GM12874 (cell line): ENCODE measurements around the gene TSHB.

Experiments used
- TF ChIP-seq, protein P1 (sequence below): IDR thresholded peaks from 2 replicates; pipeline ENCODE4 v1.5.1; 2011; ENCODE audit warnings: low read depth, mild to moderate bottlenecking, control low read depth, low read length, moderate library complexity; ENCODE audit not compliant: insufficient read depth

TSHB gene

DNA sequence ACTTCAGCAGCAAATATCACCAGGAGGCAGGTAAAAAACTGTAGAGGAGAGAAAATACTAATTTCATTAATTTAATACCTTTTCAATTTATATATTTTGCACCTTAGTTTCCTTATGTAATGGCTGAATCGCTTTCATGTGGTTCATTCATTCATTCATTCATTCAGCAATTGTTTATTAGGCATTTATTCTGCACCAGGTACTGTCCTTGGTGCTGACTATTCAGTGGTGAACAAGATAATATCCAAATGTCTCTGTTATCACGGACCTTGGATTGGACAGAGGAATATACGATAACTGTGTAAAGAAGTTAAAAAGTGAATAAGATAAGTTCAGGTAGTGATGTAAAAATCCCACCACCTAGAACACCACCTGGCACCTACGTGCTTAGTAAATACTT lies 30.9 kb downstream of the TSHB start:
- TF ChIP-seq, protein P1, sequence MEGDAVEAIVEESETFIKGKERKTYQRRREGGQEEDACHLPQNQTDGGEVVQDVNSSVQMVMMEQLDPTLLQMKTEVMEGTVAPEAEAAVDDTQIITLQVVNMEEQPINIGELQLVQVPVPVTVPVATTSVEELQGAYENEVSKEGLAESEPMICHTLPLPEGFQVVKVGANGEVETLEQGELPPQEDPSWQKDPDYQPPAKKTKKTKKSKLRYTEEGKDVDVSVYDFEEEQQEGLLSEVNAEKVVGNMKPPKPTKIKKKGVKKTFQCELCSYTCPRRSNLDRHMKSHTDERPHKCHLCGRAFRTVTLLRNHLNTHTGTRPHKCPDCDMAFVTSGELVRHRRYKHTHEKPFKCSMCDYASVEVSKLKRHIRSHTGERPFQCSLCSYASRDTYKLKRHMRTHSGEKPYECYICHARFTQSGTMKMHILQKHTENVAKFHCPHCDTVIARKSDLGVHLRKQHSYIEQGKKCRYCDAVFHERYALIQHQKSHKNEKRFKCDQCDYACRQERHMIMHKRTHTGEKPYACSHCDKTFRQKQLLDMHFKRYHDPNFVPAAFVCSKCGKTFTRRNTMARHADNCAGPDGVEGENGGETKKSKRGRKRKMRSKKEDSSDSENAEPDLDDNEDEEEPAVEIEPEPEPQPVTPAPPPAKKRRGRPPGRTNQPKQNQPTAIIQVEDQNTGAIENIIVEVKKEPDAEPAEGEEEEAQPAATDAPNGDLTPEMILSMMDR = no peak

DNA sequence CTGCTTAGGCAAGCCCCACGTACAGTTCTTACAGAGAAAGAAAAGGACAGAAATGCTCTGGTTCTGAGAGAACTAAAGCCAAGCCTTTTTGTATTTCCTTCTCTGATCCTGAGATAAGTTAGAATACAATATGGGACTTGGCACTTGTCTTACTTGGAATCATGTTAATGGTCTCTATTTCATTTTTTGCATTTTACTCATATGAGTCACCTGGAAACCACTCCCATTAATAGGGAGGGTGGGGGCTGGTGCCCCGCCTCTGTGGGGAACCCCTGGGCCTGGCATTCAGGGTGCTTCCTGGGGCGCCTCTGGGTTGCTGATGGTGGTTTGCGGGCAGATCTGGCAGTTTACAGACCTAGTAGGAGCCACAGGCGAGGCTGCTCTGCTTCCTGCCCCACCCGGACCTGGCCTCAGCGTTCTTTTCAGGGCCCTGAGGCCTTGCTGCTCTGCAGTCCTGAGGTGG lies 32.9 kb downstream of the TSHB start:
- TF ChIP-seq, protein P1 = no peak

DNA sequence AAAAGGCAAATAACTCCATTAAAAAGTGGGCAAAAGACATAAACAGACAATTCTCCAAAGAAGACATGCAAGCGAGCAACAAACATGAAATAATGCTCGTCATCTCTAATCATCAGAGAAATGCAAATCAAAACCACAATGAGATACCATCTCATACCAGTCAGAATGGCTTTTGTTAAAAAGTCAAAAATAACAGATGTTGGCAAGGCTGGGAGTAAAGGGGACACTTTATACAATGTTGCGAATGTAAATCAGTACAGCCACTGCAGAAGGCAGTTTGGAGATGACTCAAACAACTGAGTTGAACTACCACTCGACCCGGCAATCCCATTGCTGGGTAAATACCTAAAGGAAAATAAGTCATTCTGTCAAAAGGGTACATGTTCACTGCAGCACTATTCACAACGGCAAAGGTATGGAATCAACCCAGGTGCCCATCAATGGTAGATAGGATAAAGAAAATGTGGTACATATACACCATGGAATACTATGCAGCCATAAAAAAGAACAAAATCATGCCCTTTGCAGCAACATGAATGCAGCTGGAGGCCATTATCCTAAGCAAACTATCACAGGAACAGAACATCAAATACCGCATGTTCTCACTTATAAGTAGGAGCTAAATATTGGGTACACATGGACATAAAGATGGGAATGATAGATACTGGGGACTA lies 33.7 kb downstream of the TSHB start:
- TF ChIP-seq, protein P1 = no peak

DNA sequence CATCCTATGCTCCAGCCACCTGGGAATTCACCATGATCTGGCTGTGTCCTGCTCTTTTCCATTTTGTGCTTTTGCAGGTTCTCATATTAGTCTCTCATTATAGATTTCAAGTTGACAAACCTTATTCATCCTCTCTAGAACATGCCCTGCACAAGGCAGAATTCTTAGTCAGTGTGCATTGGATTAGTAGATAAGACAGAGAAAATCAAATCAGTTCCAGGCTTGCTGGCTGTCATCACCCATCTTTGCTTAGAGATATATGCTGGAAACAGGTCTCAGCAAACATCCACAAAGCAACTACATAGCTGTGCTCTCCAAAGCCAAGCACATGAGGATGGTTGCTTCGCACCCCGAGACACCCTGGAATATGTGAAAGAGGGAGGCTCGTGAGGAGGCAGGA lies 34.8 kb downstream of the TSHB start:
- TF ChIP-seq, protein P1 = no peak

DNA sequence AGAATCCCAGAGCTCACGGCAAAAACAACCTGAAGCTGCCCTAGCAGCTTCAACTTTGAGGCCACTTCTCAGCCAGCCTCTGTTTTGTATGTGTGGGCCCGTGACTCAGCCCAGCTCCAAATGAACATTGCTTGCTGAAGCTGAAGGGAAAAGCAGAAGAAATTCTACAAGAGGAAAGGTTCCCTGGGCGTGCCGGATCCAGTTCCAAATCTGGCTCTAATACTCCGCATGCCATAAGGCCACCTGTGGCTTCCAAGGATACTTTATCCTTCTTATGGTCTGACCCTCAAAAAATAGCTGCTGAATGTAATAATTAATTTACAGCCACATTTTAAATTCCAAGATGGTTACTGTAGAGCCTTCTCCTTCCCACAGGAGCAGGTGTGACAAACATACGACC lies 35.4 kb downstream of the TSHB start:
- TF ChIP-seq, protein P1 = no peak

DNA sequence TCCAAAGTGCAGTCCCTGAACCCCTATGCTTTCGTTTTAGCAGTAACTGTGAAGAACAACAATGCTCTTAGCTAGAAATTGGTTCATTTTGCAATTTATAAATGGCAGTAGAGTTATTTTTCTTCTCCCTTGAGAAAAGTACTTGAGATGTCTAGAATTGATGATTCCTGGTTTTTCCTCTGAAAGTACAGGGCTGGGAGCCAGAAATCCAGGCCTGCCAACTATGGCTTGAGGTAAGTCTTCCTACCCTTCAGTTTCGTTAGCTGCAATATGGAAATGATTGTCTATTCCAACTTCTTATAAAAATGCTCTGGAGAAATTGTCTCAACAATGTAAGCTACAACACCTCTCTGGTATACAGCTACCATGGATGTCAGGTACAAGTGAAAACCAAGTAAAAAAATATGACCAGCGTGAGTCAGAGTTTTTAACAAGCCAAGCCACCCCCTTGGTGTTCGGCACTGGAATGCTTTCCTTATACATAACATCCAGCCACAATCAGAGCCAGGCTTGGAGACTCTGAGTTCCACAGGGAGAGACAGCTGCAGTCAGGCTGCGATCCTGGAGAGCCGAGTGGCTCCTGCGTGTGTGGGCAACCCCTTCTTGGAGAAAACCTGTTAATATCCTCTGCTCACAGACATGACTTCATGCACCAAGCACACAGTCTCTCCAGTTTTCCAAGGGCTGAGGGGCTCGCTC lies 37.7 kb downstream of the TSHB start:
- TF ChIP-seq, protein P1 = no peak

DNA sequence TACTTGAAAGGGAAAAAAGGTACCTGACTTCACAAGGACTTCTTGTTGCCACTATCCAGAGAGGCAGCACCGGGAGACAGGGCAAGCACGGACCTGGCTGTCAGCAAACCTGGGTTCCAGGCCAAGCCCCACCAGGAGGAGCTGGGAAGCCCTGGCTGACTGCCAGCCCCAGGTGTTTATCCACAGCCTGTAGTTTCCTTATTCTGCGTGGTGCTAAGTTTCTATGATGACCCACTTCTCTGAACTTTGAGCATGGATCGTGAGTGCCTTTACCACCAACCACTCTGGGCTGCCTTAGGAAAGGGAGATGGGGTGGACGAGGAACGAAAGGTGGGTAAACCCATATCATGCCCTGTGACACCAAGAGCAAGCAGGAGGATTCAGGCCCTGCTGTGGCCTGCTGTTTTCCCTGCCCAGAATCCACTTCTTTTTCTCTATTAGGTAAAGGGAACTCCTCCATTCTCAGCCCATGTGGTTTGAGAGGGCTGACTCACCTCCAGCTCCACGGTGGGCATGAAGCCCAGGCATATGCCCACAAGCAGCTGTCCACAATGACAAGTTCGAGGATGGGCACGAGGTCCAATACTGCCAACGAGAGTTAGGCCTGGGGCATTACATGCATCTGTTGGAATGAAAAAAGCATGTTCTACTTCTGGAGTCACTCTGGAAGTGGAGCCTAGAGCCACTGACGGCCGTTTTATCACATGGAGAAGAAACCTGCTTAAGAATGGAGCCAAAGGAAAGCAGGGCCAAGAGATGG lies 39.4 kb downstream of the TSHB start:
- TF ChIP-seq, protein P1 = no peak
